HEK293 (cell line): ENCODE results near the gene EMP1.

Experiments
- CTCF ChIA-PET: fragments of 350-600 bp; formaldehyde crosslinking; extraction: SDS; loops from one replicate; lab custom pipeline; 2021; ENCODE audit warnings: antibody characterized with exemption; lab: Yijun Ruan, JAX
- POLR2A ChIA-PET: fragments of 300-600 bp; formaldehyde crosslinking; extraction: SDS; loops from one replicate; lab custom pipeline; 2020; ENCODE audit warnings: antibody characterized with exemption, inconsistent platforms; lab: Yijun Ruan, JAX
- H3K27ac ChIP-seq: fragments of 200-500 bp; sonication (Bioruptor generic); 2 replicates; pipeline ENCODE4 v1.5.1; 2014; ENCODE audit warnings: low read depth, low read length, control low read depth, inconsistent platforms; ENCODE audit errors: extremely low read depth
- H3K36me3 ChIP-seq, 2 experiments: fragments of 200-500 bp in 1 of 2; sonication (Bioruptor generic) in 1 of 2; 1 replicate in 1 of 2; 2 replicates in 1 of 2; pipeline ENCODE4 v1.5.1; 2014 to 2017; ENCODE audit warnings: inconsistent platforms in 2 of 2, low read length in 2 of 2; ENCODE audit not compliant: control insufficient read depth in 2 of 2, insufficient read depth in 1 of 2
- H3K4me1 ChIP-seq: fragments of 200-500 bp; sonication (Bioruptor generic); 2 replicates; pipeline ENCODE4 v1.5.1; 2014; ENCODE audit warnings: mild to moderate bottlenecking, low read length, inconsistent platforms; ENCODE audit not compliant: control insufficient read depth, insufficient read depth
- H3K4me3 ChIP-seq: 2 replicates; pipeline ENCODE4 v1.5.1; 2011; ENCODE audit warnings: low read depth, mild to moderate bottlenecking, control low read depth, low read length, moderate library complexity
- H3K9me3 ChIP-seq: fragments of 200-500 bp; sonication (Bioruptor generic); 2 replicates; pipeline ENCODE4 v1.5.1; 2014; ENCODE audit warnings: low read depth, low read length, inconsistent platforms; ENCODE audit not compliant: control insufficient read depth, insufficient read depth
- BCL11B ChIP-seq: fragments of 450-650 bp; formaldehyde crosslinking; IDR thresholded peaks from 2 replicates; pipeline ENCODE4 v1.5.1; 2016; ENCODE audit warnings: low read depth, missing biosample characterization, missing genetic modification characterization
- CTCF ChIP-seq: fragments of 450-650 bp; formaldehyde crosslinking; IDR thresholded peaks from 2 replicates; pipeline ENCODE4 v1.5.1; 2016; ENCODE audit warnings: missing biosample characterization, missing genetic modification characterization
- EGR2 ChIP-seq: fragments of 450-650 bp; formaldehyde crosslinking; IDR thresholded peaks from 2 replicates; pipeline ENCODE4 v1.5.1; 2016; ENCODE audit warnings: low read depth, missing biosample characterization, missing genetic modification characterization
- KLF10 ChIP-seq: fragments of 450-650 bp; IDR thresholded peaks from 2 replicates; pipeline ENCODE4 v1.5.1; 2018; ENCODE audit warnings: missing biosample characterization, mild to moderate bottlenecking, missing genetic modification characterization
- KLF16 ChIP-seq: fragments of 450-650 bp; formaldehyde crosslinking; IDR thresholded peaks from 2 replicates; pipeline ENCODE4 v1.5.1; 2017; ENCODE audit warnings: missing biosample characterization, missing genetic modification characterization
- PBX3 ChIP-seq: sonication (generic); formaldehyde crosslinking; IDR thresholded peaks from 2 replicates; pipeline ENCODE4 v1.8.1; 2022; ENCODE audit warnings: mild to moderate bottlenecking, moderate library complexity, missing genetic modification reagents
- PRDM1 ChIP-seq: fragments of 450-650 bp; formaldehyde crosslinking; IDR thresholded peaks from 2 replicates; pipeline ENCODE4; 2016; ENCODE audit warnings: missing biosample characterization, missing genetic modification characterization
- PRDM10 ChIP-seq: fragments of 450-650 bp; formaldehyde crosslinking; IDR thresholded peaks from 2 replicates; pipeline ENCODE4 v1.5.1; 2016; ENCODE audit warnings: missing biosample characterization, missing genetic modification characterization
- SP2 ChIP-seq: fragments of 450-650 bp; formaldehyde crosslinking; IDR thresholded peaks from 2 replicates; pipeline ENCODE4 v1.5.1; 2016; ENCODE audit warnings: missing biosample characterization, missing genetic modification characterization
- WT1 ChIP-seq: fragments of 450-650 bp; formaldehyde crosslinking; IDR thresholded peaks from 2 replicates; pipeline ENCODE4 v1.5.1; 2016; ENCODE audit warnings: missing biosample characterization, missing genetic modification characterization
- ZFHX2 ChIP-seq: fragments of 450-650 bp; formaldehyde crosslinking; conservative IDR thresholded peaks from 2 replicates; pipeline ENCODE4 v1.5.1; 2016; ENCODE audit warnings: missing biosample characterization, missing genetic modification characterization
- ZNF138 ChIP-seq: fragments of 450-650 bp; formaldehyde crosslinking; IDR thresholded peaks from 2 replicates; pipeline ENCODE4 v1.5.1; 2016; ENCODE audit warnings: missing biosample characterization, missing genetic modification characterization, borderline replicate concordance
- ZNF398 ChIP-seq: fragments of 450-650 bp; formaldehyde crosslinking; IDR thresholded peaks from 2 replicates; pipeline ENCODE4 v1.5.1; 2017; ENCODE audit warnings: missing biosample characterization, missing genetic modification characterization
- ZNF473 ChIP-seq: fragments of 450-650 bp; formaldehyde crosslinking; IDR thresholded peaks from 2 replicates; pipeline ENCODE4 v1.5.1; 2017; ENCODE audit warnings: missing biosample characterization, missing genetic modification characterization
- ZNF596 ChIP-seq: fragments of 450-650 bp; IDR thresholded peaks from 2 replicates; pipeline ENCODE4 v1.5.0; 2018; ENCODE audit warnings: missing biosample characterization, mild to moderate bottlenecking, missing genetic modification characterization, moderate library complexity
- ZNF654 ChIP-seq: fragments of 450-650 bp; formaldehyde crosslinking; IDR thresholded peaks from 2 replicates; pipeline ENCODE4 v1.5.1; 2016; ENCODE audit warnings: low read depth, missing biosample characterization, missing genetic modification characterization
- ZNF707 ChIP-seq: fragments of 450-650 bp; formaldehyde crosslinking; IDR thresholded peaks from 2 replicates; pipeline ENCODE4 v1.5.1; 2016; ENCODE audit warnings: missing biosample characterization, missing genetic modification characterization
- TF ChIP-seq, protein P1 (sequence below): fragments of 450-650 bp; formaldehyde crosslinking; conservative IDR thresholded peaks from 2 replicates; pipeline ENCODE4 v1.5.1; 2016; ENCODE audit warnings: low read depth, missing biosample characterization, missing genetic modification characterization
- TF ChIP-seq, protein P2 (sequence below): fragments of 450-650 bp; formaldehyde crosslinking; IDR thresholded peaks from 2 replicates; pipeline ENCODE4 v1.5.1; 2016; ENCODE audit warnings: missing biosample characterization, missing genetic modification characterization

Gene EMP1

GRCh38 chr12:13205809-13206559 lies 9.5 kb downstream of the EMP1 start:
- Histone ChIP-seq H3K9me3 (no peaks in the 10 kb centered on the region), H3K27ac (no peak overlapping the region), H3K4me3 (no peak overlapping the region), H3K36me3 (no peaks in the 10 kb centered on the region), H3K4me1 (peaks cover 7% of the 10 kb centered on the region)
- TF ChIP-seq EGR2 (peak; percentile 64), ZNF473 (tag by site-specific recombination) (no peak), PRDM10 (tag by site-specific recombination) (peak; percentile 59; the same call in 1 of the 2 replicates), PRDM1 (tag by site-specific recombination) (0 out of 2 replicates have a peak, but pooled peaks have one; percentile 24), ZNF398 (tag by site-specific recombination) (0 out of 2 replicates have a peak, but pooled peaks have one; percentile 14), ZNF707 (no peak), ZFHX2 (tag by site-specific recombination) (peak; percentile 74)
- POLR2A ChIA-PET, result interaction anchor here (0.6 kb wide), 1 partner anchor 15 kb away, joined by 3 read pairs; no protein-coding TSS in a partner anchor
- CTCF ChIA-PET, result interaction anchor here (0.6 to 4.0 kb wide), 5 partner anchors 29 to 290 kb away, joined by 3 to 15 read pairs (median 3); no protein-coding TSS in a partner anchor

- ChIA-PET CTCF (interaction anchor here (1.0 to 4.0 kb wide), 5 partner anchors 28 to 291 kb away, joined by 3 to 19 read pairs (median 4); no protein-coding TSS in a partner anchor), POLR2A (no interaction called here)
- Histone ChIP-seq H3K4me3 (no peak overlapping the region), H3K27ac (no peak overlapping the region), H3K4me1 (peaks cover 7% of the 10 kb centered on the region), H3K36me3 (no peaks in the 10 kb centered on the region), H3K9me3 (no peaks in the 10 kb centered on the region)
- TF ChIP-seq KLF16 (no peak), ZNF596 (no peak), KLF10 (no peak), BCL11B (tag by site-specific recombination) (no peak), ZNF138 (tag by site-specific recombination) (no peak), CTCF (no peak), SP2 (no peak), WT1 (no peak), ZNF654 (no peak), PBX3 (CRISPR knock-in tag) (no peak)
- TF ChIP-seq, protein P1, sequence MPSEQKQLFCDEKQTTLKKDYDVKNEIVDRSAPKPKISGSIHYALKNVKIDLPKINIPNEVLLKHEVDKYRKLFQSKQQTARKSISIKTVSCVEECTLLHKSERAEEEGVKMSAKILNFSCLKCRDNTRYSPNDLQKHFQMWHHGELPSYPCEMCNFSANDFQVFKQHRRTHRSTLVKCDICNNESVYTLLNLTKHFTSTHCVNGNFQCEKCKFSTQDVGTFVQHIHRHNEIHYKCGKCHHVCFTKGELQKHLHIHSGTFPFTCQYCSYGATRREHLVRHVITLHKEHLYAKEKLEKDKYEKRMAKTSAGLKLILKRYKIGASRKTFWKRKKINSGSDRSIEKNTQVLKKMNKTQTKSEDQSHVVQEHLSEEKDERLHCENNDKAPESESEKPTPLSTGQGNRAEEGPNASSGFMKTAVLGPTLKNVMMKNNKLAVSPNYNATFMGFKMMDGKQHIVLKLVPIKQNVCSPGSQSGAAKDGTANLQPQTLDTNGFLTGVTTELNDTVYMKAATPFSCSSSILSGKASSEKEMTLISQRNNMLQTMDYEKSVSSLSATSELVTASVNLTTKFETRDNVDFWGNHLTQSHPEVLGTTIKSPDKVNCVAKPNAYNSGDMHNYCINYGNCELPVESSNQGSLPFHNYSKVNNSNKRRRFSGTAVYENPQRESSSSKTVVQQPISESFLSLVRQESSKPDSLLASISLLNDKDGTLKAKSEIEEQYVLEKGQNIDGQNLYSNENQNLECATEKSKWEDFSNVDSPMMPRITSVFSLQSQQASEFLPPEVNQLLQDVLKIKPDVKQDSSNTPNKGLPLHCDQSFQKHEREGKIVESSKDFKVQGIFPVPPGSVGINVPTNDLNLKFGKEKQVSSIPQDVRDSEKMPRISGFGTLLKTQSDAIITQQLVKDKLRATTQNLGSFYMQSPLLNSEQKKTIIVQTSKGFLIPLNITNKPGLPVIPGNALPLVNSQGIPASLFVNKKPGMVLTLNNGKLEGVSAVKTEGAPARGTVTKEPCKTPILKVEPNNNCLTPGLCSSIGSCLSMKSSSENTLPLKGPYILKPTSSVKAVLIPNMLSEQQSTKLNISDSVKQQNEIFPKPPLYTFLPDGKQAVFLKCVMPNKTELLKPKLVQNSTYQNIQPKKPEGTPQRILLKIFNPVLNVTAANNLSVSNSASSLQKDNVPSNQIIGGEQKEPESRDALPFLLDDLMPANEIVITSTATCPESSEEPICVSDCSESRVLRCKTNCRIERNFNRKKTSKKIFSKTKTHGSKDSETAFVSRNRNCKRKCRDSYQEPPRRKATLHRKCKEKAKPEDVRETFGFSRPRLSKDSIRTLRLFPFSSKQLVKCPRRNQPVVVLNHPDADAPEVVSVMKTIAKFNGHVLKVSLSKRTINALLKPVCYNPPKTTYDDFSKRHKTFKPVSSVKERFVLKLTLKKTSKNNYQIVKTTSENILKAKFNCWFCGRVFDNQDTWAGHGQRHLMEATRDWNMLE (tag by site-specific recombination), result no peak
- TF ChIP-seq, protein P2, sequence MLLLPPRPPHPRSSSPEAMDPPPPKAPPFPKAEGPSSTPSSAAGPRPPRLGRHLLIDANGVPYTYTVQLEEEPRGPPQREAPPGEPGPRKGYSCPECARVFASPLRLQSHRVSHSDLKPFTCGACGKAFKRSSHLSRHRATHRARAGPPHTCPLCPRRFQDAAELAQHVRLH (tag by site-specific recombination), result no peak
Observed at GRCh38 chr12:13206560-13206897, 10.0 kb downstream of the EMP1 start.
